ENCODE data around the gene TLL1. TPM values are rescaled to one million over a fixed set of nuclear protein-coding genes. Genes with fewer than 3 reads are reported as not detected.

TLL1 gene
- total RNA-seq, 1 donor from 2014 or later = 7.9 TPM

GRCh38 chr4:165874072-165874790 is 1.2 kb downstream of the TLL1 start:
- no peak for DNase-seq (ENCODE audit: extremely low spot score in 2 of 2)
- intact Hi-C loops (cut with DNase I) = no loop called here
- peak overlapping the region; percentile 40 to 54 for H3K4me3 ChIP-seq
- H3K27ac ChIP-seq = peak overlapping the region; percentile 49
- peaks cover 20% of the 10 kb centered on the region for H3K4me1 ChIP-seq
- TF ChIP-seq POLR2AphosphoS5 (IDR thresholded peaks at IDR 0.05; ENCODE audit: insufficient read depth in 1 of 2, low read depth in 1 of 2) (no peak), CTCF (IDR thresholded peaks at IDR 0.05) (no peak), POLR2A (IDR thresholded peaks at IDR 0.05) (no peak)
- H3K36me3 ChIP-seq = no peaks in the 10 kb centered on the region
- peaks cover 6% of the 10 kb centered on the region for H3K27me3 ChIP-seq
- H3K9me3 ChIP-seq = no peaks in the 10 kb centered on the region

GRCh38 chr4:165874791-165875371 is 1.8 kb downstream of the TLL1 start:
- Histone ChIP-seq H3K4me3 (peak overlapping the region; percentile 40 to 54), H3K9me3 (no peaks in the 10 kb centered on the region), H3K4me1 (peaks cover 20% of the 10 kb centered on the region), H3K27ac (peak overlapping the region; percentile 49), H3K27me3 (peaks cover 6% of the 10 kb centered on the region), H3K36me3 (no peaks in the 10 kb centered on the region)
- intact Hi-C loops (cut with DNase I) = no loop called here
- no peak for TF ChIP-seq POLR2A (IDR thresholded peaks at IDR 0.05)
- TF ChIP-seq CTCF (IDR thresholded peaks at IDR 0.05) = no peak
- peak in 1 of 2 donors; percentile 58 for TF ChIP-seq POLR2AphosphoS5 (IDR thresholded peaks at IDR 0.05; ENCODE audit: insufficient read depth in 1 of 2, low read depth in 1 of 2)
- DNase-seq (ENCODE audit: extremely low spot score in 2 of 2) = no peak

GRCh38 chr4:165875446-165875845 is 2.4 kb downstream of the TLL1 start:
- TF ChIP-seq POLR2AphosphoS5 (IDR thresholded peaks at IDR 0.05; ENCODE audit: insufficient read depth in 1 of 2, low read depth in 1 of 2) = no peak
- no peak for TF ChIP-seq POLR2A (IDR thresholded peaks at IDR 0.05)
- no peak for TF ChIP-seq CTCF (IDR thresholded peaks at IDR 0.05)
- H3K9me3 ChIP-seq = no peaks in the 10 kb centered on the region
- peak overlapping the region; percentile 40 to 54 for H3K4me3 ChIP-seq
- peaks cover 6% of the 10 kb centered on the region for H3K27me3 ChIP-seq
- peak overlapping the region; percentile 49 for H3K27ac ChIP-seq
- no peaks in the 10 kb centered on the region for H3K36me3 ChIP-seq
- peaks cover 20% of the 10 kb centered on the region for H3K4me1 ChIP-seq
- DNase-seq (ENCODE audit: extremely low spot score in 2 of 2) = no peak
- intact Hi-C loops (cut with DNase I) = no loop called here

- H3K4me1 ChIP-seq = peaks cover 20% of the 10 kb centered on the region
- no peak for TF ChIP-seq POLR2AphosphoS5 (IDR thresholded peaks at IDR 0.05; ENCODE audit: insufficient read depth in 1 of 2, low read depth in 1 of 2)
- TF ChIP-seq CTCF (IDR thresholded peaks at IDR 0.05) = no peak
- TF ChIP-seq POLR2A (IDR thresholded peaks at IDR 0.05) = no peak
- H3K9me3 ChIP-seq = no peaks in the 10 kb centered on the region
- intact Hi-C loops (cut with DNase I) = no loop called here
- no peaks in the 10 kb centered on the region for H3K36me3 ChIP-seq
- H3K4me3 ChIP-seq = no peak overlapping the region
- DNase-seq (ENCODE audit: extremely low spot score in 2 of 2) = no peak
- H3K27ac ChIP-seq = no peak overlapping the region
- H3K27me3 ChIP-seq = peaks cover 6% of the 10 kb centered on the region
Measured at GRCh38 chr4:165877286-165877685, 4.2 kb downstream of the TLL1 start.

GRCh38 chr4:165879641-165880040 is 6.6 kb downstream of the TLL1 start:
- no peaks in the 10 kb centered on the region for H3K36me3 ChIP-seq
- H3K4me1 ChIP-seq = peaks cover 8% of the 10 kb centered on the region
- intact Hi-C loops (cut with DNase I) = no loop called here
- no peak overlapping the region for H3K27ac ChIP-seq
- DNase-seq (ENCODE audit: extremely low spot score in 2 of 2) = no peak
- H3K9me3 ChIP-seq = no peaks in the 10 kb centered on the region
- no peak overlapping the region for H3K4me3 ChIP-seq
- TF ChIP-seq CTCF (IDR thresholded peaks at IDR 0.05) = no peak
- TF ChIP-seq POLR2A (IDR thresholded peaks at IDR 0.05) = no peak
- TF ChIP-seq POLR2AphosphoS5 (IDR thresholded peaks at IDR 0.05; ENCODE audit: insufficient read depth in 1 of 2, low read depth in 1 of 2) = no peak
- peaks cover 1% of the 10 kb centered on the region for H3K27me3 ChIP-seq

Data from vagina (tissue), 2 donors.